ENCODE data around the gene TTYH3.

GRCh38 chr7:2666588-2667250, 34.9 kb downstream of the TTYH3 start:
- no peak for TF ChIP-seq CTCF (IDR thresholded peaks at IDR 0.05)
- TF ChIP-seq, protein P1, sequence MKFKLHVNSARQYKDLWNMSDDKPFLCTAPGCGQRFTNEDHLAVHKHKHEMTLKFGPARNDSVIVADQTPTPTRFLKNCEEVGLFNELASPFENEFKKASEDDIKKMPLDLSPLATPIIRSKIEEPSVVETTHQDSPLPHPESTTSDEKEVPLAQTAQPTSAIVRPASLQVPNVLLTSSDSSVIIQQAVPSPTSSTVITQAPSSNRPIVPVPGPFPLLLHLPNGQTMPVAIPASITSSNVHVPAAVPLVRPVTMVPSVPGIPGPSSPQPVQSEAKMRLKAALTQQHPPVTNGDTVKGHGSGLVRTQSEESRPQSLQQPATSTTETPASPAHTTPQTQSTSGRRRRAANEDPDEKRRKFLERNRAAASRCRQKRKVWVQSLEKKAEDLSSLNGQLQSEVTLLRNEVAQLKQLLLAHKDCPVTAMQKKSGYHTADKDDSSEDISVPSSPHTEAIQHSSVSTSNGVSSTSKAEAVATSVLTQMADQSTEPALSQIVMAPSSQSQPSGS (CRISPR knock-in tag; IDR thresholded peaks at IDR 0.05; ENCODE audit: borderline replicate concordance, low read depth) = no peak
- TF ChIP-seq CREM (CRISPR knock-in tag; IDR thresholded peaks at IDR 0.05) = no peak
- no peak for TF ChIP-seq E2F4 (CRISPR knock-in tag; IDR thresholded peaks at IDR 0.05; ENCODE audit: borderline replicate concordance, low read depth)
- no peak for TF ChIP-seq ZNF416 (CRISPR knock-in tag; IDR thresholded peaks at IDR 0.05)
- no peak for TF ChIP-seq STAT6 (CRISPR knock-in tag; conservative IDR thresholded peaks at IDR 0.05; ENCODE audit: low read depth)
- no peak for TF ChIP-seq CREB1 (CRISPR knock-in tag; IDR thresholded peaks at IDR 0.05)
